Thoracic aorta (tissue), 2 donors: Measurements from ENCODE around the gene VCP. TPM values are rescaled to one million over a fixed set of nuclear protein-coding genes. Genes with fewer than 3 reads are reported as not detected.

Source experiments
- ATAC-seq: fragments of 150-250 bp; one replicate; pipeline ENCODE4 v1.8.0; 2017; ENCODE audit warnings: low read depth; ENCODE audit not compliant: insufficient number of reproducible peaks, low FRiP score
- DNase-seq: peaks from one replicate; pipeline ENCODE4 v3.0.0-alpha.2; 2020; ENCODE audit warnings: low spot score
- H3K27ac ChIP-seq, 2 donors: fragments of 200-600 bp; sonication (generic); 1 replicate in 1 of 2; 2 replicates in 1 of 2; pipeline ENCODE4 v1.5.1; 2016; ENCODE audit warnings: mild to moderate bottlenecking in 2 of 2, moderate library complexity in 2 of 2
- H3K27me3 ChIP-seq: fragments of 200-600 bp; sonication (generic); replicated peaks from 2 replicates; pipeline ENCODE4 v1.6.0; 2016; ENCODE audit warnings: mild to moderate bottlenecking; ENCODE audit not compliant: insufficient read depth
- H3K36me3 ChIP-seq: fragments of 200-600 bp; sonication (generic); one replicate; pipeline ENCODE4 v1.5.1; 2016
- H3K4me1 ChIP-seq, 2 donors: fragments of 200-600 bp; sonication (generic); 1 replicate in 1 of 2; 2 replicates in 1 of 2; pipeline versions ENCODE4 v1.5.1 to v1.6.0; 2016; ENCODE audit warnings: low read depth in 2 of 2, mild to moderate bottlenecking in 1 of 2; ENCODE audit not compliant: control insufficient read depth in 1 of 2
- H3K4me3 ChIP-seq: fragments of 200-600 bp; sonication (generic); 2 replicates; pipeline ENCODE4 v1.5.1; 2016; ENCODE audit warnings: mild to moderate bottlenecking
- H3K9me3 ChIP-seq: fragments of 200-600 bp; sonication (generic); 2 replicates; pipeline ENCODE4 v1.5.1; 2016
- total RNA-seq, 2 donors: library from RNA; depleted of rRNA; stranded (reverse); fragments of >200 nt; gene quantifications; one replicate each; pipeline versions ENCODE4 v1.1.0 to v1.2.3, GENCODE V29; 2016
- TF ChIP-seq, protein P1 (sequence below): fragments of 200-600 bp; sonication (generic); IDR thresholded peaks from one replicate; pipeline ENCODE4 v1.5.1; 2019; ENCODE audit warnings: antibody characterized with exemption

VCP gene
- total RNA-seq, 2 donors from 2014 or later, result 179 to 204 TPM

DNA sequence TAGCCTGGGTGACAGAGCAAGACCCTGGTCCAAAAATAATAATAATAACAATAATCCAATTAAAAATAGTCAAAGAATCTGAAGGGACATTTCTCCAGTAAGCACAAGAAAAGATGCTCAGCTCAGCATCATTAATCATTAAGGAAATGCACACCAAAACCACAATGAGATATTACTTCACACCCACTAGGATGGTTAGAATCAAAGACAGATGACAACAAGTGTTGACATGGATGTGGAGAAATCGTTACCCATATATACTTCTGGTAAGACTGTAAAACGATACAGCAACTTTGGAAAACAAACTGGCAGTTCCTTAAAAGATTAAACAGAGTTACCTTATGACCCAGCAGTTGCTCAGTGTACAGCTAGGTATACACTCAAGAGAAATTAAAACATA lies 12.7 kb upstream of the VCP start:
- Histone ChIP-seq H3K4me1 (no peaks in the 10 kb centered on the region), H3K4me3 (no peak overlapping the region), H3K9me3 (no peaks in the 10 kb centered on the region), H3K36me3 (peaks cover 18% of the 10 kb centered on the region), H3K27me3 (no peaks in the 10 kb centered on the region), H3K27ac (no peak overlapping the region)
- ATAC-seq (no peak), DNase-seq (no peak)
- TF ChIP-seq, protein P1, sequence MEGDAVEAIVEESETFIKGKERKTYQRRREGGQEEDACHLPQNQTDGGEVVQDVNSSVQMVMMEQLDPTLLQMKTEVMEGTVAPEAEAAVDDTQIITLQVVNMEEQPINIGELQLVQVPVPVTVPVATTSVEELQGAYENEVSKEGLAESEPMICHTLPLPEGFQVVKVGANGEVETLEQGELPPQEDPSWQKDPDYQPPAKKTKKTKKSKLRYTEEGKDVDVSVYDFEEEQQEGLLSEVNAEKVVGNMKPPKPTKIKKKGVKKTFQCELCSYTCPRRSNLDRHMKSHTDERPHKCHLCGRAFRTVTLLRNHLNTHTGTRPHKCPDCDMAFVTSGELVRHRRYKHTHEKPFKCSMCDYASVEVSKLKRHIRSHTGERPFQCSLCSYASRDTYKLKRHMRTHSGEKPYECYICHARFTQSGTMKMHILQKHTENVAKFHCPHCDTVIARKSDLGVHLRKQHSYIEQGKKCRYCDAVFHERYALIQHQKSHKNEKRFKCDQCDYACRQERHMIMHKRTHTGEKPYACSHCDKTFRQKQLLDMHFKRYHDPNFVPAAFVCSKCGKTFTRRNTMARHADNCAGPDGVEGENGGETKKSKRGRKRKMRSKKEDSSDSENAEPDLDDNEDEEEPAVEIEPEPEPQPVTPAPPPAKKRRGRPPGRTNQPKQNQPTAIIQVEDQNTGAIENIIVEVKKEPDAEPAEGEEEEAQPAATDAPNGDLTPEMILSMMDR, result no peak

DNA sequence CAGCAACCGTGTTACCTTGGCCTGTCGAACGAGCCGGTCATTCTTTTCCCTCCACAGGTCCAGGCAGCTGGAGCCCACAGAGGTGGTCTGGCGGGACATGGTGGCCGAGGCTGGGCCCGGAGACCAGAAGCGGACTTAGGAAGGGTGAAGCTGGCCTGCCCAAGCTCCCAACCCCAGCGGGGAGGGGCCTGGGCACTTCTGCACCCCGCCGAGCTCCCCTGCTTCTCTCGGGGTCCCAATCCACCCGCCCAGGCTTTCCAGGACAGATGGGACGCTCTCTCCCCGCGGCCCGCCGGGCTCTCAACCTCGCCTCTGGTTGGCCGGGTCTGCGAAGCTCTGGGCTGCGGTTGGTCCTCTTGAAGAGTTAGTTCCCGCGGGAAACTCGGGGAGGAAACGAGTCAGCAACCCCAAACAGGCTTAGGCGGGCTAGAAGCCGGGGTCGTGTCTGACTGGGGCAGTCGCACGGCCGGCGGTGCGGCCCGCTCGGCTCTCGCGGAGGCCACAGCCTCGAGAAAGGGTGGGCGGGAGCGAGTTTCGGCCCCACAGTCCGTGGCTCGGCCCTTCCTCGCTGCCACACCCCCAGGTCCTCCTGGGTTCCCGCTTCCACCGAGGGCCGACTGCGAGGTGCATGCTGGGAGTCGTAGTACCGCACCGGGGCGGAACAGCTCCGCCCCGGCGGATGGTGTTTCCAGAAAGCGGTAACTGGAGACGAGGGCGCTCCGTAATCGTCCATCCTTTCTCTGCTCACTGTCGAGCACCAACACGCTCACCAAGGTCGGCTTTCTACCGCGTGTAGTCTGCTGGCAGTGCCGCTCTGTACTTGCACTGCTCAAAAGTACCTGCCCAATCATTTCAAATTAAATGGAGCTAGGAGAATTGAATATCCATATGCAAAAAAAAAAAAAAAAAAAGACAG lies 7.3 kb upstream of the VCP start, which contains the start of gene FANCG:
FANCG (minus strand) TSS at position 517 of the 916 bp plus-strand sequence; CDS start at position 99, 418 bp downstream.
- peak; percentile 69 for DNase-seq
- peak within 1 kb of the TSS; percentile 51 to 59 for H3K27ac ChIP-seq

DNA sequence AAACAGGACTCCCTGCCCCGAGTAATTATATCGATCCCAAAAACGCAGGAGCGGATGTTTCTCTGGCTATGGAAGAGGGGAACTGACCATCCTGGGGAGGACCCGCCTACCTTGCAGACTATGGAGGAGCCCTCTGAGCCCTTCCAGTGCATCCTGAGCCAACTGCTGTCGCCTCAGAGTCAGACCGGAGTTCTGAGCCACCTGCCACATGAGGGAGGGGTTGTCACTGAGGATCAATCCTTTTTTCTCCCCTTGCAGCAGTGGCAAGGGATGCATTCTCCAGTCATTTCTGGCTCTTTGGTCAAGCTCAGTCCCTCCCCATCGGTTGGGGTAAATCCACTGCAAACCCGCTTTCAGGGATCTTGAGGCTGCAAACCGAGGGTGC lies 6.6 kb upstream of the VCP start:
- H3K9me3 ChIP-seq, result no peaks in the 10 kb centered on the region
- peak overlapping the region; percentile 34 to 59 for H3K27ac ChIP-seq
- TF ChIP-seq, protein P1, result no peak
- ATAC-seq (no peak), DNase-seq (no peak)
- H3K27me3 ChIP-seq, result no peaks in the 10 kb centered on the region
- H3K4me3 ChIP-seq, result peak overlapping the region; percentile 89
- H3K36me3 ChIP-seq, result no peaks in the 10 kb centered on the region
- H3K4me1 ChIP-seq, result peaks cover 3 to 16% of the 10 kb centered on the region in 2 donors

More for the DNA sequence above, 7.3 kb upstream of the VCP start, which contains the start of gene FANCG:
- Histone ChIP-seq H3K36me3 (no peaks in the 10 kb centered on the region), H3K27me3 (no peaks in the 10 kb centered on the region), H3K9me3 (no peaks in the 10 kb centered on the region), H3K4me3 (peak within 1 kb of the TSS; percentile 89), H3K4me1 (peaks cover 3 to 16% of the 10 kb centered on the region in 2 donors)
- TF ChIP-seq, protein P1, result no peak
- peak; percentile 92 for ATAC-seq

DNA sequence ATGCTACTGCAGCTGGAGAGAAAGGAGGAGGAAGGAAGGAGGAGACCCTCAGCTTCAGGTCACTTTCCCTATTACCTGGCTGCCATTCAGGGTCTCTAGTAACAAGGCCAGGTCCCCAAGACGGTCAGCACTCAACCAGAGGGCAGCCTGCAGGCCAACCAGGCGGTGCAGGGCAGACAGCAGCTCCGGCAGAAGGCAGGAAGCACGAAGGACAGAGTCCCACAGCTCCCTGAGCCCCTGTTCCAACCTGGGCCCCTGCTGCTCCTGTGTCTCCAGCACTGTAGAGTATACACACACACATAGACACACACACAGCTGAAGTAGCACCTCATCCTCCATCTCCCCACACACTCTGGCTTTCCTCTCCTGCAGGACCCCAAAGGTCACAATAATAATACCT lies 5.6 kb upstream of the VCP start:
- TF ChIP-seq, protein P1, result no peak
- DNase-seq, result no peak
- peaks cover 3 to 16% of the 10 kb centered on the region in 2 donors for H3K4me1 ChIP-seq

DNA sequence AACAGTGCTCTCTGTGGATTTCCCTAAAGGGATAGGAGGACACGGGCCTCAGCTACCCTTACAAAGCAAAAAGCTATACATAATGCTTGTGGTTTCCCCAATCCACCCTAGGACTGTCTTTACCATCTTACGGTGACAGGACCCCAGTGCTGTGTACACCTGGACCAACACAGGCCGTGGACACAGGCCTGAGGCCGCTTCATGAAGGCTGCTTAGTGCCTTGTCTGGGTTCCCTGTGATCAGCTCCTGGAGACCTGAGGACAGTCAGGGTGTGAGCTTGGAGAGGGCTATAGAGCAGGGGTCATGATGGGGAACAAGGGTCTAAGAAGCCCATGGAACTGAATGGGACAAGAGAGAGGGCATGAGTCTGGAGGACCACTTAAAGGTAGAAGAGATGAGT lies 4.4 kb upstream of the VCP start:
- Histone ChIP-seq H3K4me3 (no peak overlapping the region), H3K36me3 (no peaks in the 10 kb centered on the region), H3K27me3 (no peaks in the 10 kb centered on the region), H3K9me3 (no peaks in the 10 kb centered on the region), H3K4me1 (peaks cover 3 to 16% of the 10 kb centered on the region in 2 donors), H3K27ac (no peak overlapping the region)
- ATAC-seq, result no peak
- DNase-seq, result no peak
- TF ChIP-seq, protein P1, result no peak

More for the DNA sequence above, 5.6 kb upstream of the VCP start:
- Histone ChIP-seq H3K36me3 (no peaks in the 10 kb centered on the region), H3K27ac (no peak overlapping the region), H3K4me3 (no peak overlapping the region), H3K27me3 (no peaks in the 10 kb centered on the region), H3K9me3 (no peaks in the 10 kb centered on the region)
- no peak for ATAC-seq
